Measurements from ENCODE around the gene SYNDIG1.

- TF ChIP-seq CTCF (IDR thresholded peaks at IDR 0.05; ENCODE audit: insufficient read depth, low read depth, low read length) (no peak), EZH2 (IDR thresholded peaks at IDR 0.05; ENCODE audit: insufficient read depth, low read length) (no peak)
Observed at GRCh38 chr20:24611360-24612140, 142.1 kb downstream of the SYNDIG1 start.

Measured in astrocyte (in vitro differentiated cells and primary cell).